PFSK-1 (cell line): ENCODE data around the gene PRODH.

Experiments used
- POLR2AphosphoS5 ChIP-seq: IDR thresholded peaks from 2 replicates; pipeline ENCODE4 v1.6.1; 2012; ENCODE audit warnings: low read depth, mild to moderate bottlenecking, control low read depth, low read length, moderate library complexity
- SIN3A ChIP-seq: IDR thresholded peaks from 2 replicates; pipeline ENCODE4 v1.6.1; 2012; ENCODE audit warnings: mild to moderate bottlenecking, low read length, moderate library complexity, borderline replicate concordance; ENCODE audit not compliant: insufficient read depth
- TAF1 ChIP-seq: IDR thresholded peaks from 2 replicates; pipeline ENCODE4 v1.6.1; 2012; ENCODE audit warnings: low read length, control low read depth, borderline replicate concordance; ENCODE audit not compliant: insufficient read depth
- TF ChIP-seq, protein P1 (sequence below), 2 experiments: IDR thresholded peaks; 2 replicates each; pipeline versions ENCODE4 v1.6.1 to v1.8.0; 2011 to 2012; ENCODE audit warnings: low read depth in 2 of 2, low read length in 2 of 2, control low read depth in 1 of 2, inconsistent platforms in 1 of 2, mild to moderate bottlenecking in 1 of 2, moderate library complexity in 1 of 2; ENCODE audit not compliant: insufficient read depth in 1 of 2

DNA sequence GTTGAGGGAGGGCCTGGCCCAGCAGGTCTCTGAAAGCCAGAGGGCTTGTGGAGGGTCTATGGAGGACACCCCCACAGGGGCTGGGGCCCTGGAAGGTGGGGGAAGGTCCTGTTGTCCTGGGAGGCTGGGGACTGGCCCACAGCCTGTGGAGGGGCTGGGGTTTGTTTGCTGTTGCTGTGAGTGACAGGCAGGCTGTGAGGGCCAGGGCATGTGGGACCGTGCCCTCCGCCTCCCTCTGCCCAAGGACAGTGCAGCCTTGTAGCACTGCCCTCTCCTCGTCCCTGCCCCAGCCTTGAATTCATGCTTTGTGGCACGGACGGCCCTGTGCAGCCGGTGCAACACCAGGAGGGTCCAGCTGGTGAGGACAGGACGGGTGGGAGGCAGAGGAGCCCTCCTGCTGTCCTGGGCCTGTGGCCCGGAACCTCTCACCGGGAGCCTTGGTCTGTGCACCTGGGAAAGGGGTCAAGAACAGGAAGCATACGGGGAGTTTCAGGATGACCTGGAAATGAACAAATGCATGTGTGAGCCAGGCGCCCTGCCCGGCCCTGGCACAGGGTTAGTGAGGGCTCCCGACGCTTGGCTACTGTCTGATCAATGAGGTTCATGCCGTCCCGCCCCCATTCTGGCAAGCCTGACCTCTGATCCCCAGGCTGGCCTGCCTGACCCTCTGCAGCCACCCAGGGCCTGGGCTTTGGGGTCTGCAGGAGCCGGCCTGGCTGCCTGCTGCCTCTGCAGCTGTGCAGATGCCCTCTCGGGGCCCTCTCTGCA, 37.4 kb upstream of the PRODH start:
- TF ChIP-seq POLR2AphosphoS5 (no peak), TAF1 (no peak), SIN3A (no peak)
- TF ChIP-seq, protein P1, sequence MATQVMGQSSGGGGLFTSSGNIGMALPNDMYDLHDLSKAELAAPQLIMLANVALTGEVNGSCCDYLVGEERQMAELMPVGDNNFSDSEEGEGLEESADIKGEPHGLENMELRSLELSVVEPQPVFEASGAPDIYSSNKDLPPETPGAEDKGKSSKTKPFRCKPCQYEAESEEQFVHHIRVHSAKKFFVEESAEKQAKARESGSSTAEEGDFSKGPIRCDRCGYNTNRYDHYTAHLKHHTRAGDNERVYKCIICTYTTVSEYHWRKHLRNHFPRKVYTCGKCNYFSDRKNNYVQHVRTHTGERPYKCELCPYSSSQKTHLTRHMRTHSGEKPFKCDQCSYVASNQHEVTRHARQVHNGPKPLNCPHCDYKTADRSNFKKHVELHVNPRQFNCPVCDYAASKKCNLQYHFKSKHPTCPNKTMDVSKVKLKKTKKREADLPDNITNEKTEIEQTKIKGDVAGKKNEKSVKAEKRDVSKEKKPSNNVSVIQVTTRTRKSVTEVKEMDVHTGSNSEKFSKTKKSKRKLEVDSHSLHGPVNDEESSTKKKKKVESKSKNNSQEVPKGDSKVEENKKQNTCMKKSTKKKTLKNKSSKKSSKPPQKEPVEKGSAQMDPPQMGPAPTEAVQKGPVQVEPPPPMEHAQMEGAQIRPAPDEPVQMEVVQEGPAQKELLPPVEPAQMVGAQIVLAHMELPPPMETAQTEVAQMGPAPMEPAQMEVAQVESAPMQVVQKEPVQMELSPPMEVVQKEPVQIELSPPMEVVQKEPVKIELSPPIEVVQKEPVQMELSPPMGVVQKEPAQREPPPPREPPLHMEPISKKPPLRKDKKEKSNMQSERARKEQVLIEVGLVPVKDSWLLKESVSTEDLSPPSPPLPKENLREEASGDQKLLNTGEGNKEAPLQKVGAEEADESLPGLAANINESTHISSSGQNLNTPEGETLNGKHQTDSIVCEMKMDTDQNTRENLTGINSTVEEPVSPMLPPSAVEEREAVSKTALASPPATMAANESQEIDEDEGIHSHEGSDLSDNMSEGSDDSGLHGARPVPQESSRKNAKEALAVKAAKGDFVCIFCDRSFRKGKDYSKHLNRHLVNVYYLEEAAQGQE (IDR thresholded peaks at IDR 0.05; ENCODE audit: insufficient read depth in 1 of 2, low read depth in 2 of 2, low read length in 2 of 2), result no peak
